Stimulated activated CD8-positive, alpha-beta memory T cell treated with anti-CD3 and anti-CD28 coated beads, Interleukin-4, amount 100 ng/mL, for 4 hours (primary cell): Measurements from ENCODE around the gene VWA5B1.
"Not testable (repeated sequence)": the region's sequence is repeated elsewhere in the genome, so short reads cannot be mapped to it uniquely, and the experiment has no call there.

ENCODE experiments used
- DNase-seq, 2 donors: peaks; one replicate each; pipeline ENCODE4 v3.0.0-alpha.2; 2020; ENCODE audit warnings: low read depth in 2 of 2, low spot score in 1 of 2

Gene VWA5B1

GRCh38 chr1:20280906-20281305 is 9.8 kb upstream of the VWA5B1 start:
- DNase-seq = no peak

GRCh38 chr1:20281801-20282200 is 8.9 kb upstream of the VWA5B1 start:
- DNase-seq = no peak

GRCh38 chr1:20282533-20282932 is 8.1 kb upstream of the VWA5B1 start:
- DNase-seq = no peak

- DNase-seq = no peak
Measured at GRCh38 chr1:20284046-20284445, 6.6 kb upstream of the VWA5B1 start.

GRCh38 chr1:20284625-20285024 is 6.0 kb upstream of the VWA5B1 start:
- no peak for DNase-seq

- DNase-seq = no peak
Measured at GRCh38 chr1:20285510-20285909, 5.2 kb upstream of the VWA5B1 start.

- DNase-seq = not testable (repeated sequence)
Measured at GRCh38 chr1:20287696-20288095, 3.0 kb upstream of the VWA5B1 start.

- no peak for DNase-seq
Measured at GRCh38 chr1:20291645-20292084, 990 bp downstream of the VWA5B1 start.

- DNase-seq = no peak
Measured at GRCh38 chr1:20298626-20299025, 8.0 kb downstream of the VWA5B1 start.

- no peak for DNase-seq
Measured at GRCh38 chr1:20301463-20302107, 10.9 kb downstream of the VWA5B1 start.

- DNase-seq = no peak
Measured at GRCh38 chr1:20302108-20302471, 11.4 kb downstream of the VWA5B1 start.

GRCh38 chr1:20307026-20307425 is 16.4 kb downstream of the VWA5B1 start:
- DNase-seq = no peak

- no peak for DNase-seq
Measured at GRCh38 chr1:20308569-20308968, 17.9 kb downstream of the VWA5B1 start.

GRCh38 chr1:20311289-20311688 is 20.6 kb downstream of the VWA5B1 start:
- DNase-seq = no peak

GRCh38 chr1:20312310-20312709 is 21.6 kb downstream of the VWA5B1 start:
- DNase-seq = no peak

GRCh38 chr1:20312818-20313217 is 22.1 kb downstream of the VWA5B1 start:
- no peak for DNase-seq

- DNase-seq = no peak
Measured at GRCh38 chr1:20317471-20317870, 26.8 kb downstream of the VWA5B1 start.

GRCh38 chr1:20318521-20318920 is 27.8 kb downstream of the VWA5B1 start:
- no peak for DNase-seq

GRCh38 chr1:20318971-20319370 is 28.3 kb downstream of the VWA5B1 start:
- DNase-seq = no peak

GRCh38 chr1:20319456-20320220 is 29.0 kb downstream of the VWA5B1 start:
- no peak for DNase-seq

- DNase-seq = no peak
Measured at GRCh38 chr1:20320704-20321103, 30.0 kb downstream of the VWA5B1 start.

- no peak for DNase-seq
Measured at GRCh38 chr1:20321573-20321972, 30.9 kb downstream of the VWA5B1 start.
